Measurements from ENCODE around the gene TYRO3. TPM values are rescaled to one million over a fixed set of nuclear protein-coding genes. Genes with fewer than 3 reads are reported as not detected.

TYRO3 gene
- polyA plus RNA-seq, 1 of the 3 experiments (the other 2 are of a cell fraction), result 8.7 TPM

GRCh38 chr15:41574158-41574557 is 15.1 kb downstream of the TYRO3 start:
- no peak overlapping the region for H3K4me2 ChIP-seq
- no peaks in the 10 kb centered on the region for H3F3A ChIP-seq (replicated peaks; ENCODE audit: insufficient read depth)
- H4K20me1 ChIP-seq (ENCODE audit: insufficient read depth), result no peaks in the 10 kb centered on the region
- H3K79me2 ChIP-seq (ENCODE audit: insufficient read depth), result no peaks in the 10 kb centered on the region
- peaks cover 0 to 5% of the 10 kb centered on the region in 2 experiments; a peak in 1 of 4 replicates for H3K4me1 ChIP-seq (ENCODE audit: control insufficient read depth in 1 of 2, insufficient read depth in 2 of 2, low read depth in 1 of 2, low read length in 1 of 2)
- TF ChIP-seq RFX5 (IDR thresholded peaks at IDR 0.05; ENCODE audit: low read length), result no peak
- TF ChIP-seq GATA2 (CRISPR knock-in tag; IDR thresholded peaks at IDR 0.05), result no peak
- TF ChIP-seq YY1 (IDR thresholded peaks at IDR 0.05; ENCODE audit: low read depth), result no peak
- TF ChIP-seq ZBTB33 (IDR thresholded peaks at IDR 0.05; ENCODE audit: borderline replicate concordance, low read depth), result no peak
- no peak for TF ChIP-seq GABPA (IDR thresholded peaks at IDR 0.05; ENCODE audit: low read depth)
- TF ChIP-seq POLR2AphosphoS5 (IDR thresholded peaks at IDR 0.05; ENCODE audit: low read depth, low read length), result no peak
- no peak for TF ChIP-seq USF2 (IDR thresholded peaks at IDR 0.05; ENCODE audit: borderline replicate concordance, low read depth, low read length)
- no peak for TF ChIP-seq EP300 (IDR thresholded peaks at IDR 0.05; ENCODE audit: borderline replicate concordance in 1 of 2, low read depth in 1 of 2, low read length in 1 of 2)
- ChIA-PET CTCF (interaction anchor here (1.2 kb wide), 1 partner anchor 251 kb away, joined by 3 read pairs; no protein-coding TSS in a partner anchor), POLR2A (no interaction called here)
- H2AFZ ChIP-seq (ENCODE audit: low read depth), result no peak overlapping the region
- no peak overlapping the region for H3K4me3 ChIP-seq (ENCODE audit: low read depth in 2 of 2, low read length in 1 of 2)
- no peak for DNase-seq
- H3K27me3 ChIP-seq (ENCODE audit: insufficient read depth), result no peaks in the 10 kb centered on the region
- H3K9me2 ChIP-seq, result no peaks in the 10 kb centered on the region
- no peaks in the 10 kb centered on the region for H3K9me3 ChIP-seq
- no peak overlapping the region for H3K27ac ChIP-seq (ENCODE audit: low read depth in 2 of 2, low read length in 1 of 2)
- 92% methylated on average over 2 of the region's 2 CpGs for WGBS (ENCODE audit: low lambda C conversion rate)
- peaks cover 0 to 5% of the 10 kb centered on the region in 2 experiments for H3K36me3 ChIP-seq (replicated peaks in 1 of 2; ENCODE audit: control insufficient read depth in 1 of 2, insufficient read depth in 2 of 2, low read length in 1 of 2)
- H3K9ac ChIP-seq, result no peak overlapping the region

- H3K79me2 ChIP-seq (ENCODE audit: insufficient read depth), result no peaks in the 10 kb centered on the region
- no peak overlapping the region for H3K4me2 ChIP-seq
- TF ChIP-seq JUND (IDR thresholded peaks at IDR 0.05) (no peak), TAF1 (IDR thresholded peaks at IDR 0.05; ENCODE audit: borderline replicate concordance, low read depth, low read length) (no peak), SIN3A (IDR thresholded peaks at IDR 0.05; ENCODE audit: borderline replicate concordance, low read depth, low read length) (no peak), USF1 (IDR thresholded peaks at IDR 0.05; ENCODE audit: borderline replicate concordance, low read depth) (no peak), USF2 (IDR thresholded peaks at IDR 0.05; ENCODE audit: borderline replicate concordance, low read depth, low read length) (no peak), SMC3 (IDR thresholded peaks at IDR 0.05; ENCODE audit: low read depth, low read length) (no peak), RAD21 (IDR thresholded peaks at IDR 0.05; ENCODE audit: low read length) (no peak), RXRA (IDR thresholded peaks at IDR 0.05; ENCODE audit: borderline replicate concordance, low read depth) (no peak), FOXJ3 (CRISPR knock-in tag; IDR thresholded peaks at IDR 0.05) (no peak), MAX (IDR thresholded peaks at IDR 0.05; ENCODE audit: low read depth) (no peak), GATA2 (CRISPR knock-in tag; IDR thresholded peaks at IDR 0.05) (no peak), EZH2phosphoT487 (IDR thresholded peaks at IDR 0.05; ENCODE audit: borderline replicate concordance, low read depth) (no peak), ZBTB33 (IDR thresholded peaks at IDR 0.05; ENCODE audit: borderline replicate concordance, low read depth) (no peak), NRF1 (IDR thresholded peaks at IDR 0.05; ENCODE audit: low read depth, low read length) (no peak), RCOR1 (IDR thresholded peaks at IDR 0.05; ENCODE audit: low read length) (no peak), YY1 (IDR thresholded peaks at IDR 0.05; ENCODE audit: low read depth) (no peak)
- POLR2A ChIA-PET, result no interaction called here
- peaks cover 0 to 5% of the 10 kb centered on the region in 2 experiments; a peak in 1 of 4 replicates for H3K4me1 ChIP-seq (ENCODE audit: control insufficient read depth in 1 of 2, insufficient read depth in 2 of 2, low read depth in 1 of 2, low read length in 1 of 2)
- H3K9me3 ChIP-seq, result no peaks in the 10 kb centered on the region
- no peaks in the 10 kb centered on the region for H3K9me2 ChIP-seq
- no peaks in the 10 kb centered on the region for H3K27me3 ChIP-seq (ENCODE audit: insufficient read depth)
- 84% methylated on average over 3 of the region's 6 CpGs for WGBS (ENCODE audit: low lambda C conversion rate)
- no peak overlapping the region for H3K27ac ChIP-seq (ENCODE audit: low read depth in 2 of 2, low read length in 1 of 2)
- no peak for DNase-seq
- no peak overlapping the region for H2AFZ ChIP-seq (ENCODE audit: low read depth)
- H4K20me1 ChIP-seq (ENCODE audit: insufficient read depth), result no peaks in the 10 kb centered on the region
- CTCF ChIA-PET, result interaction anchor here (1.2 kb wide), 1 partner anchor 250 kb away, joined by 3 read pairs; no protein-coding TSS in a partner anchor
- no peak overlapping the region for H3K9ac ChIP-seq
- H3F3A ChIP-seq (replicated peaks; ENCODE audit: insufficient read depth), result no peaks in the 10 kb centered on the region
- H3K36me3 ChIP-seq (replicated peaks in 1 of 2; ENCODE audit: control insufficient read depth in 1 of 2, insufficient read depth in 2 of 2, low read length in 1 of 2), result peaks cover 0 to 5% of the 10 kb centered on the region in 2 experiments
- no peak overlapping the region for H3K4me3 ChIP-seq (ENCODE audit: low read depth in 2 of 2, low read length in 1 of 2)
Observed at GRCh38 chr15:41575282-41575681, 16.3 kb downstream of the TYRO3 start.
